Naive thymus-derived CD4-positive, alpha-beta T cell (primary cell): ENCODE results near the gene TH. TPM values are rescaled to one million over a fixed set of nuclear protein-coding genes. Genes with fewer than 3 reads are reported as not detected.

ENCODE experiments used
- ATAC-seq: fragments of 150-1000 bp; cut with Tn5 transposase; 2 replicates; pipeline ENCODE4 v1.10.0; 2021; ENCODE audit warnings: mild to moderate bottlenecking, moderate library complexity
- CTCF ChIA-PET: fragments of 350-600 bp; sonication (Branson Sonifier 250); formaldehyde crosslinking; loops from one replicate; lab custom pipeline; 2021; ENCODE audit warnings: antibody characterized with exemption; lab: Charles Lee
- POLR2A ChIA-PET: fragments of 350-600 bp; sonication (Branson Sonifier 250); formaldehyde crosslinking; loops from one replicate; lab custom pipeline; 2021; ENCODE audit warnings: antibody characterized with exemption, inconsistent platforms; lab: Charles Lee
- DNase-seq, 9 donors: peaks; one replicate each; pipeline versions ENCODE4 v3.0.0 to v3.0.0-alpha.2; 2020 to 2022; ENCODE audit warnings: mixed read lengths in 1 of 9
- H3K27ac ChIP-seq: one replicate; pipeline ENCODE4 v1.7.0; 2013; ENCODE audit warnings: mild to moderate bottlenecking, low read depth, low read length, moderate library complexity
- H3K27me3 ChIP-seq, 2 donors: one replicate each; pipeline ENCODE4 v1.7.0; 2013; ENCODE audit warnings: low read length in 2 of 2, mild to moderate bottlenecking in 2 of 2, moderate library complexity in 2 of 2; ENCODE audit not compliant: control insufficient read depth in 2 of 2, insufficient read depth in 2 of 2
- H3K36me3 ChIP-seq, 3 experiments: 1 replicate in 2 of 3; 2 replicates in 1 of 3; pipeline ENCODE4 v1.7.0; 2013; ENCODE audit warnings: low read length in 3 of 3, mild to moderate bottlenecking in 3 of 3, moderate library complexity in 1 of 3; ENCODE audit not compliant: insufficient read depth in 3 of 3, control insufficient read depth in 2 of 3
- H3K4me1 ChIP-seq, 2 donors: one replicate each; pipeline ENCODE4 v1.7.0; 2013; ENCODE audit warnings: low read length in 2 of 2, mild to moderate bottlenecking in 2 of 2, moderate library complexity in 1 of 2; ENCODE audit not compliant: control insufficient read depth in 2 of 2, insufficient read depth in 2 of 2
- H3K4me3 ChIP-seq: 2 replicates; pipeline ENCODE4 v1.7.0; 2013; ENCODE audit warnings: mild to moderate bottlenecking, low read length
- H3K9me3 ChIP-seq, 3 experiments: 1 replicate in 2 of 3; 2 replicates in 1 of 3; pipeline ENCODE4 v1.7.0; 2013; ENCODE audit warnings: low read length in 3 of 3; ENCODE audit not compliant: control insufficient read depth in 2 of 3
- H3K27ac Mint-ChIP-seq, 9 donors: one replicate each; pipeline ENCODE4 v1.8.0; 2020 to 2022; ENCODE audit warnings: mixed read lengths in 9 of 9, mild to moderate bottlenecking in 8 of 9, moderate library complexity in 5 of 9, inconsistent platforms in 2 of 9
- H3K27me3 Mint-ChIP-seq, 5 donors: one replicate each; pipeline ENCODE4 v1.8.0; 2021 to 2022; ENCODE audit warnings: mixed read lengths in 5 of 5, mild to moderate bottlenecking in 1 of 5
- H3K36me3 Mint-ChIP-seq, 5 donors: one replicate each; pipeline ENCODE4 v1.8.0; 2020 to 2022; ENCODE audit warnings: mixed read lengths in 5 of 5, mild to moderate bottlenecking in 3 of 5, inconsistent platforms in 1 of 5
- H3K4me1 Mint-ChIP-seq, 7 donors: one replicate each; pipeline ENCODE4 v1.8.0; 2020 to 2022; ENCODE audit warnings: mixed read lengths in 7 of 7, mild to moderate bottlenecking in 3 of 7, inconsistent platforms in 1 of 7
- H3K4me3 Mint-ChIP-seq, 10 donors: one replicate each; pipeline ENCODE4 v1.8.0; 2020 to 2022; ENCODE audit warnings: mild to moderate bottlenecking in 10 of 10, mixed read lengths in 10 of 10, moderate library complexity in 6 of 10, inconsistent platforms in 2 of 10
- H3K9me3 Mint-ChIP-seq, 11 donors: one replicate each; pipeline ENCODE4 v1.8.0; 2020 to 2022; ENCODE audit warnings: mixed read lengths in 11 of 11, mild to moderate bottlenecking in 4 of 11, inconsistent platforms in 1 of 11, moderate library complexity in 1 of 11
- intact Hi-C, 2 donors: fragments of 100-400 bp; cut with micrococcal nuclease; formaldehyde crosslinking; loops; one replicate each; pipeline ENCODE4 v1.15.1; 2023
- polyA plus RNA-seq, 2 donors: library from polyadenylated mRNA; unstranded; fragments of 300-500 nt; fragmentation: Illumina TruSeq; gene quantifications; one replicate each; pipeline ENCODE4 v1.2.3, GENCODE V29; 2021
- total RNA-seq, 6 experiments: library from RNA in 5 of 6; stranded (reverse) in 5 of 6; gene quantifications; 1 replicate in 5 of 6; 2 replicates in 1 of 6; pipeline ENCODE4 v1.2.3 and lab custom pipeline; 2021 to 2026

TH gene
- total and polyA plus RNA-seq, 7 experiments from 2014 or later = not detected

DNA sequence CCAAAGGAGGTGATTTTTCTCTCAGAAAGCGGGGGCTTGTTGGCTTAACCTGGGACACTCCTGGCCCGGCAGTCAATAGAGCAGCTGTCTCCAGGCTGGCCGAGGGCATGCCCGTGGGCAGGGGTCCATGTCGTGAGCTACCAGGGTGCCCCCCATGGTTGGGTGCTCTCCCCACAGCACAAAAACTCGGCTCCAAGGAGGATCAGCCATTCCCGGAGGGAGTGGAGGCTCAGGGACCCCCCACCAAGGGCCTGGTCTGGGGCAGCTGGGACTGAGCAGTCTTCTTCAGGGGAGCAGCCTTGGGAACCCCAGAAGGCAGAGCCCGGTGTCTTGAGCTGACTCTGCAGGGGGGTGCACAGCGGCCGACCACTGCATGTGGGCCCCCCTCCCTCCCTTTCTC is 20.8 kb upstream of the TH start:
- no peak overlapping the region for H3K4me3 Mint-ChIP-seq
- Histone ChIP-seq H3K27ac (no peak overlapping the region), H3K4me1 (peaks cover 0 to 4% of the 10 kb centered on the region in 2 donors), H3K4me3 (no peak overlapping the region), H3K9me3 (no peaks in the 10 kb centered on the region), H3K27me3 (no peaks in the 10 kb centered on the region), H3K36me3 (no peaks in the 10 kb centered on the region)
- DNase-seq (no peak), ATAC-seq (no peak)
- ChIA-PET CTCF (interaction anchor here (0.7 kb wide), 1 partner anchor 929 kb away, joined by 3 read pairs; no protein-coding TSS in a partner anchor), POLR2A (no interaction called here)
- peaks cover 0 to 3% (median 0%) of the 10 kb centered on the region in 11 donors for H3K9me3 Mint-ChIP-seq
- intact Hi-C loops = no loop called here
- H3K27me3 Mint-ChIP-seq = peaks cover 4 to 17% (median 13%) of the 10 kb centered on the region in 5 donors
- H3K27ac Mint-ChIP-seq = no peak overlapping the region
- H3K36me3 Mint-ChIP-seq = no peaks in the 10 kb centered on the region
- peaks cover 6 to 22% (median 16%) of the 10 kb centered on the region in 7 donors for H3K4me1 Mint-ChIP-seq

DNA sequence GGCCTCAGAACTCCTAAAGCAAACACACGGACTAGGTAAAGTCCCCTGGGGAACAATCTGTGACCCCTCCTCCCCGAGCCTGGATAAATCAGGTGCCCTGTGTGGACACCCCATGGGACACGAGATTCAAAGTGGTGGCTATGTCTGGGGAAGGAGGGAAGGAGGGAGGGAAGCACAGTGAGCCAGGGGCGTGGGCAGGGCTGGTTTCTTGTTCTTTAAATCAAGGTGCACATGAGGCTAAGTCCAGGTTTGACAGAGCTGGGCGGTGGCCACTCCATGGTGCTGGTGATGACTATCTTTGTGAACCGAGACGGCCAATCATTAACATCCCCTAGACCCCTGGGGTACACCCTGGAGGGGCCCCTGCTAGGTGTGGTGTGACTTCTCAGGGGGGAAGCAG is 20.3 kb upstream of the TH start:
- H3K4me1 ChIP-seq = peaks cover 3% of the 10 kb centered on the region in 2 donors
- Mint-ChIP-seq H3K4me1 (peaks cover 3 to 18% (median 10%) of the 10 kb centered on the region in 7 donors), H3K27ac (no peak overlapping the region), H3K9me3 (peaks cover 0 to 3% (median 0%) of the 10 kb centered on the region in 11 donors), H3K27me3 (peaks cover 4 to 14% (median 10%) of the 10 kb centered on the region in 5 donors), H3K4me3 (no peak overlapping the region), H3K36me3 (no peaks in the 10 kb centered on the region)
- CTCF ChIA-PET = no interaction called here
- H3K27ac ChIP-seq = no peak overlapping the region
- H3K27me3 ChIP-seq = no peaks in the 10 kb centered on the region
- ATAC-seq (no peak), DNase-seq (no peak)
- H3K4me3 ChIP-seq = no peak overlapping the region
- H3K36me3 ChIP-seq = no peaks in the 10 kb centered on the region
- POLR2A ChIA-PET = no interaction called here
- intact Hi-C loops = no loop called here
- H3K9me3 ChIP-seq = no peaks in the 10 kb centered on the region

DNA sequence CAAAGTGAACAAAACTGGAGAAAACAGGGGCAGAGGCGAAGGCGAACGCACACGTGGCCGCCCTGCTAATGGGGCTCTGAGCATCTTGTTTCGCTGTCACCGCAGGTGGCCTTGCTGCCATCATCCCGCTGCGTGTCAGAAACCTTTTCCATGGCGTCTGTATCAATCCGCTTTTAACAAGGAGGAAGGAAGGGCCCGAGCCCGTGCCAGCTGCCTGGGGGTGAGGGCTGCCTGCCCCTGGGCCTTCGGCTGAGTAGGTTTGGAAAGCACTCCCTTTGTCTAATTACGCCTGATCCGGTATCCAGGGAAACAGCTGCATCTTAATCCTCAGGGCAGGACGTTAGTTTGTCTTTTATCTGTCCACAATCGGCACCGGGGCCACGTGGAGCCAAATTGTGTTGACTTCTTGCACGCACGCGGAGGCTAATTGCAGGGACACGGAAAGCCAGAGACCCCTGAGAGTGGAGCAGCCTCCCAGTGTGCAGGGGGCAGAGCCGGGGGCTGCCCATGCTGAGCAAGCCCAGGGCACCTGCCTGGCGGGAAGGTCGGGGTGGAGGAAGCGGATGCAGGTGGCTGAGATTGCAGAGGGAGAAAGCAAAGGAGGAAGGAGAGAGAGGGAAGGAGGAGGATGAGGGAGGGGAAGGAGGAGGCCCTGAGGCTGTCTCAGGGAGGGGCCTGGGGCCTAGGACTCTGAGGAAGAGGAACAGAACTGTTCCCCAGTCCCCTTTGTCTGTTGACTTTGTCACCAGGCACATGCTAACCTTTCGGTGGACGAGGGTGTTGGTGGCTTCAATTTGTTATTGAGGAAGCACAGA is 19.2 kb upstream of the TH start:
- no peak overlapping the region for H3K27ac Mint-ChIP-seq
- ATAC-seq = peak; percentile 72

DNA sequence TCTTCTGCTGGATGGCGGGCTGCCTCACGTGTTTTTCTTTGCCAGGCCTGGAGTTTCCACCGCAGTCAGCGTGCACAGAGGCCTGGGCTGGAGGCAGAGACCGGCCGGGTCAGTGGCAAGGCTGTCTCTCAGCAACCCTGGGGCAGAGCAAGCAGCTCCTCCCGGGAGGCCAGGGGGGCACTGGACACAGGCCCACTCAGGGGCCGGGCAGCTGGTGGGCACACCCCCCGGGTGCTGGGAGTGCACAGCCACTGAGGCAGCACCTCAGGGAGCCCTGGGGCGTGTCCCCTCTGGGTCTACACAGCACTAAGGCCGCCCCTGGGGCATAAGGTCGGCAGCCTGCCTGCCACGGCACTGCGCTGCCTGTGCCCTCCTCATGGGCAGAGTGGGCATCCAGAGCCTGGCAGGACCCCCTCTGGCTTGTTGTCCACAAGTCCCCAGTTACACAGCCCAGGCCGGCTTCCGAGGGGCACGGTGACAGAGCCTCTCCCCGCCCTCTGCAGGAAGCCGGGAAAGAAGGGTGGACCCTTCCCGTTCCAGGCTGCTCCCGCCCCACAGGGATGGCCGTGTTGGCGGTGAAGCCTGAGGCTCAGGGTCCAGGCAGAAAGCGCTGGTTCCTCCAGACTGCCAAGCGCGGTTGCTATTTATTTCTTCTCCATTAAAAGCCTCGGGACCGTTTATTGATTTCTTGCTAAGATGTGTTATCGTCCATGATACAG is 18.5 kb upstream of the TH start:
- Histone ChIP-seq H3K36me3 (no peaks in the 10 kb centered on the region), H3K9me3 (no peaks in the 10 kb centered on the region), H3K4me3 (no peak overlapping the region), H3K4me1 (peaks cover 3 to 4% of the 10 kb centered on the region in 2 donors), H3K27ac (no peak overlapping the region), H3K27me3 (no peaks in the 10 kb centered on the region)
- H3K36me3 Mint-ChIP-seq = no peaks in the 10 kb centered on the region
- intact Hi-C loops = no loop called here
- ChIA-PET POLR2A (no interaction called here), CTCF (no interaction called here)
- H3K27me3 Mint-ChIP-seq = peaks cover 0 to 7% (median 3%) of the 10 kb centered on the region in 5 donors
- DNase-seq (no peak), ATAC-seq (no peak)
- H3K27ac Mint-ChIP-seq = peak overlapping the region in 1 of 9 donors; percentile 6
- H3K4me3 Mint-ChIP-seq = peak overlapping the region in 1 of 10 donors; percentile 11
- H3K9me3 Mint-ChIP-seq = no peaks in the 10 kb centered on the region
- H3K4me1 Mint-ChIP-seq = peaks cover 0 to 8% (median 2%) of the 10 kb centered on the region in 7 donors

More for the DNA sequence above, 19.2 kb upstream of the TH start:
- Mint-ChIP-seq H3K4me3 (peak overlapping the region in 1 of 10 donors; percentile 11), H3K27me3 (peaks cover 0 to 5% (median 0%) of the 10 kb centered on the region in 5 donors), H3K4me1 (peaks cover 0 to 8% (median 2%) of the 10 kb centered on the region in 7 donors), H3K36me3 (no peaks in the 10 kb centered on the region), H3K9me3 (no peaks in the 10 kb centered on the region)
- no peaks in the 10 kb centered on the region for H3K36me3 ChIP-seq
- no peaks in the 10 kb centered on the region for H3K9me3 ChIP-seq
- no peak overlapping the region for H3K27ac ChIP-seq
- no peaks in the 10 kb centered on the region for H3K27me3 ChIP-seq
- H3K4me3 ChIP-seq = no peak overlapping the region
- ChIA-PET POLR2A (no interaction called here), CTCF (no interaction called here)
- H3K4me1 ChIP-seq = peaks cover 3 to 4% of the 10 kb centered on the region in 2 donors
- DNase-seq = no peak
- intact Hi-C loops = no loop called here

DNA sequence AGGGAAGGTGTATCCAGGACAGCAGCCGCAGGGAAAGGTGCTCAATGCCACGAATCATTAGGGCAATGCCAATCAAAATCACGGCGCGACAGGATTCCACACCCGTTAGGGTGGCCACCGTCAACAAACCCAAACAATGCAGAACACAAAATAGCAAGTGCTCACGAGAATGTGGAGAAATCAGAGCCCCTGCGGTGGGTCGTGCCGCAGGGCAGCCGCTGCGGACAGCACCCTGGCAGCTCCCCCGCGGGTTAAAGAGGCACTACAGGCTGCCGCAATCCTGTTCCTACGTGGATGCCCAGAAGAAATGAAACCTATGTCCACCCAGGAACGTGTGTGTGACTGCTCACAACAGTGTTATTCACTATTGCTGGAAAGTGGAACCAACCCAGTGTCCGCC is 17.1 kb upstream of the TH start:
- Mint-ChIP-seq H3K27ac (no peak overlapping the region), H3K36me3 (no peaks in the 10 kb centered on the region), H3K4me1 (peaks cover 0 to 8% (median 2%) of the 10 kb centered on the region in 7 donors), H3K9me3 (no peaks in the 10 kb centered on the region), H3K4me3 (no peak overlapping the region), H3K27me3 (peaks cover 0 to 13% (median 8%) of the 10 kb centered on the region in 5 donors)
- DNase-seq (no peak), ATAC-seq (no peak)
- intact Hi-C loops = no loop called here
- CTCF ChIA-PET = no interaction called here
- Histone ChIP-seq H3K9me3 (no peaks in the 10 kb centered on the region), H3K4me1 (peaks cover 3 to 4% of the 10 kb centered on the region in 2 donors), H3K27ac (no peak overlapping the region), H3K36me3 (no peaks in the 10 kb centered on the region), H3K4me3 (no peak overlapping the region), H3K27me3 (no peaks in the 10 kb centered on the region)
- POLR2A ChIA-PET = no interaction called here

DNA sequence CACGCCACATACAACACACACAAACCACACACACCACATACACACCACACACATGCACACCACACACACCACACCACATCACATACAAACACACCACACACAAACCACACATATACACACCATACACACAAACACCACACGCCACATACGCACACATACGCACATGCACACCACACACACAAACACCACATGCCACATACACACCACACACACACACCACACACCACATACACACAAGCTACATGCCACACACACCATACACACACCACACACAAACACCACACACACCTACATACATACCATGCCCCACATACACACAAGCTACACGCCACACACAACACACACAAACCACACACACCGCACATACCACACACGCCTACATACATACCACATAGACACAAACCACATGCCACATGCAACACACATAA is 15.7 kb upstream of the TH start:
- intact Hi-C loops = no loop called here
- no peaks in the 10 kb centered on the region for H3K27me3 ChIP-seq
- no peak overlapping the region for H3K27ac ChIP-seq
- Mint-ChIP-seq H3K4me1 (peaks cover 0 to 11% (median 4%) of the 10 kb centered on the region in 7 donors), H3K27me3 (peaks cover 0 to 13% (median 8%) of the 10 kb centered on the region in 5 donors), H3K9me3 (no peaks in the 10 kb centered on the region), H3K27ac (no peak overlapping the region), H3K36me3 (no peaks in the 10 kb centered on the region), H3K4me3 (no peak overlapping the region)
- DNase-seq = no peak
- H3K4me1 ChIP-seq = peaks cover 3 to 4% of the 10 kb centered on the region in 2 donors
- no peak overlapping the region for H3K4me3 ChIP-seq
- ATAC-seq = no peak
- H3K36me3 ChIP-seq = no peaks in the 10 kb centered on the region
- CTCF ChIA-PET = interaction anchor here (1.4 to 4.2 kb wide), 2 partner anchors 118 to 233 kb away, joined by 6 to 25 read pairs; no protein-coding TSS in a partner anchor
- H3K9me3 ChIP-seq = no peaks in the 10 kb centered on the region
- POLR2A ChIA-PET = no interaction called here
